ENCODE data around the gene MKLN1. TPM values are rescaled to one million over a fixed set of nuclear protein-coding genes. Genes with fewer than 3 reads are reported as not detected.

MKLN1 gene
- total RNA-seq, 4 donors from 2014 or later: 39.4 to 74.4 (median 53.2) TPM

DNA sequence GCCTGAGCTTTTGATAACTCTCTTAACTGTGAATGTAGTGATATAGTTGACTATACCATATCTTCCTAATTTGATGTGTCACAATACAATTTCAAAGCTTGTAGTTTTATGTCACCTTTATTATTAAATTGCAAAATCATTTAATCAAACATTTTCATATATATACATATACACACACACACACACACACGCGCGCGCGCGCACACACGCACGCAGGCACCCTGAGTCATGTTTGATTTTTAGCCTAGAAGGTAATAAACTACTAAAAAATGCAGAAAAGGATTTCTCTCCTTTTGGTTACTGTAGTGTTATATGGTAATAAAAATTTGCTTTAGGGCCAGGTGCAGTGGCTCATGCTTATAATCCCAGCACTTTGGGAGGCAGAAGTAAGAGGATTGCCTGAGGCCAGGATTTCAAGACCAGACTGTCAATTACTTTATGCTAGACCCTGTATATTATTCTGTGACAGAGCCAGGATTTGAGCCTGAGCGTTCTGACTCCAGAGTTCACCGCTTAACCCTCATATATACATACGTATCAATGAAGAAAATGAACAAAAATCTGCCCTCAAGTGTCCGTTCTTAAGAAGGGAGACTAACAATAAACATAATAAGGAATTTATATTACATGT lies 139.2 kb downstream of the MKLN1 start:
- Histone ChIP-seq H3K27me3 (no peaks in the 10 kb centered on the region), H3K4me1 (no peaks in the 10 kb centered on the region), H3K27ac (no peak overlapping the region), H3K36me3 (peaks cover 0 to 75% (median 0%) of the 10 kb centered on the region in 3 donors), H3K4me3 (no peak overlapping the region), H3K9me3 (no peaks in the 10 kb centered on the region)
- TF ChIP-seq, protein P1, sequence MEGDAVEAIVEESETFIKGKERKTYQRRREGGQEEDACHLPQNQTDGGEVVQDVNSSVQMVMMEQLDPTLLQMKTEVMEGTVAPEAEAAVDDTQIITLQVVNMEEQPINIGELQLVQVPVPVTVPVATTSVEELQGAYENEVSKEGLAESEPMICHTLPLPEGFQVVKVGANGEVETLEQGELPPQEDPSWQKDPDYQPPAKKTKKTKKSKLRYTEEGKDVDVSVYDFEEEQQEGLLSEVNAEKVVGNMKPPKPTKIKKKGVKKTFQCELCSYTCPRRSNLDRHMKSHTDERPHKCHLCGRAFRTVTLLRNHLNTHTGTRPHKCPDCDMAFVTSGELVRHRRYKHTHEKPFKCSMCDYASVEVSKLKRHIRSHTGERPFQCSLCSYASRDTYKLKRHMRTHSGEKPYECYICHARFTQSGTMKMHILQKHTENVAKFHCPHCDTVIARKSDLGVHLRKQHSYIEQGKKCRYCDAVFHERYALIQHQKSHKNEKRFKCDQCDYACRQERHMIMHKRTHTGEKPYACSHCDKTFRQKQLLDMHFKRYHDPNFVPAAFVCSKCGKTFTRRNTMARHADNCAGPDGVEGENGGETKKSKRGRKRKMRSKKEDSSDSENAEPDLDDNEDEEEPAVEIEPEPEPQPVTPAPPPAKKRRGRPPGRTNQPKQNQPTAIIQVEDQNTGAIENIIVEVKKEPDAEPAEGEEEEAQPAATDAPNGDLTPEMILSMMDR (IDR thresholded peaks at IDR 0.05): no peak
- no peak for TF ChIP-seq POLR2A (IDR thresholded peaks at IDR 0.05)
- DNase-seq: no peak

DNA sequence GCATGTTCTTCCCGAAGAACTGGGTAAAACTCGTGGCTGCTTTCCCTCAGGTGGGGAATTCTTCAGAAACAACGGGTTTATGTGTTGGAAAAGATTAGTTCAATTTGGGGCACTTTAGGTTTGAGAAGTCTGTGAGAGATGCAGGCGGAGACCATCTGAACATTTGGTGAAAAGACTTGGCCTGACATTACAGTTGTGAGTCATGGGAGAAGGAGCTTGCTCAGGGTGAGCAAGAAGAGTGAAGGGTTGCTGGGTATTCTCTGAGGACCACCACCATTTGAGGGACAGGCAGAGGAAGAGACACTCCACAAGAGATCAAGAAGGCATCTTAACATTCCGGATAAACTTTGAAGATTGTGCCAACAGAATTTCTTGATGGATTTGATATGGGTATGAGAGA lies 140.1 kb downstream of the MKLN1 start:
- TF ChIP-seq, protein P1 (IDR thresholded peaks at IDR 0.05): no peak
- TF ChIP-seq POLR2A (IDR thresholded peaks at IDR 0.05): no peak
- Histone ChIP-seq H3K36me3 (peaks cover 0 to 75% (median 0%) of the 10 kb centered on the region in 3 donors), H3K4me3 (no peak overlapping the region), H3K27me3 (no peaks in the 10 kb centered on the region), H3K9me3 (no peaks in the 10 kb centered on the region), H3K27ac (no peak overlapping the region), H3K4me1 (no peaks in the 10 kb centered on the region)
- no peak for DNase-seq

DNA sequence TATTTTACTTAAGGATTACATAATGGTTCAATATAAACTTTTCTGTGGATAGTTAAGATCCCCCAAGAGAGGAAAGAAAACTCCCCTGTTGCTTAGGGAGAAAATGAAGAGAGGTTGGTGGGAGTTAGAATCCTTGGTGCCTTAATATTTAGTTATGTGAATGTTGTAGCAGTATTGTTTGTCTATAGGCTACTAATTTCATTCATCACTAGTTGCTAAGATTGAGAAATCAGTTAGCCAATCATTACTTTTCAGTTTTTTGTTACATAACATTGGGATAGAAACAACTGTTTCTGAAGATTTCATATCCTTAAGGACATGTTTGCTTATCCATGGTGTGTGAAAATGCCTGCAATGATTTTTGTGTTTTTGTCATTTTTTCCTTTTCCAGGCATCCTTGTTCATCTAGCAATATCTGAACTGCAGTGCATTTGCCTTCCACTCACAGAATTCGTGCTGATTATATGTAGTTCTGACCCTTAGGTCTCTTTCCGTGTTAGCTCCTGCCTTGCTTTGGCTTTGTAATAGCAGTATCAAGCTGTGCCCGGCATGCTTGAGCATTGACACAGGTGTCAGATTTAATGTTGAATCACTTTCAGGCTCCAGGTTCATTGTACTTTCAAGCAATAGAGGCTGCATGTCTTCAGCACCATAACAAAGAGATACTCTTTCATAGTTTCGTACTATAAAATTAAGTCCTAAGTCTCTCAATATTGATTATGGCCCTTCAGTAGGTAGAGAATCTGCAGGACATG lies 143.8 kb downstream of the MKLN1 start:
- no peak overlapping the region for H3K4me3 ChIP-seq
- H3K27me3 ChIP-seq: no peaks in the 10 kb centered on the region
- H3K9me3 ChIP-seq: no peaks in the 10 kb centered on the region
- no peak overlapping the region for H3K27ac ChIP-seq
- peaks cover 0 to 66% (median 0%) of the 10 kb centered on the region in 3 donors for H3K36me3 ChIP-seq
- no peak for DNase-seq
- no peaks in the 10 kb centered on the region for H3K4me1 ChIP-seq
- TF ChIP-seq POLR2A (IDR thresholded peaks at IDR 0.05): no peak
- TF ChIP-seq, protein P1 (IDR thresholded peaks at IDR 0.05): no peak

DNA sequence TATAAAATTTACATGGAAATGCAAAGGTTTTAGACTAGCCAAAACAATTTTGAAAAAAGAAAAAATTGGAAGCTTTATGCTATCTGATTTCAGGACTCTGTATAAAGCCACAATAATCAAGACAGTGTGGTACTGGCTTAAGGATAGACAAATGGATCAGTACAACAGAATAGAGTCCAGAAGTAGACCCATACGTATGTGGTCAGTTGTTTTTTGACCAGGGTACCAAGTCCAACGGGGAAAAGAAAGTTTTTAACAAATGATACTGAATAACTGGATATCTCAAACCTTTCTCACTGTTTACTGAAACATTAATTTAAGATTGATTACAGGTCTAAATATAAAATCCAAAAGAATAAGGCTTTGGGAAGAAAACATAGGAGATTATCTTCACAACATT lies 149.1 kb downstream of the MKLN1 start:
- Histone ChIP-seq H3K36me3 (peaks cover 0 to 24% (median 0%) of the 10 kb centered on the region in 3 donors), H3K27ac (no peak overlapping the region), H3K4me3 (no peak overlapping the region), H3K4me1 (no peaks in the 10 kb centered on the region), H3K9me3 (no peaks in the 10 kb centered on the region), H3K27me3 (no peaks in the 10 kb centered on the region)
- TF ChIP-seq, protein P1 (IDR thresholded peaks at IDR 0.05): no peak
- no peak for TF ChIP-seq POLR2A (IDR thresholded peaks at IDR 0.05)
- no peak for DNase-seq

DNA sequence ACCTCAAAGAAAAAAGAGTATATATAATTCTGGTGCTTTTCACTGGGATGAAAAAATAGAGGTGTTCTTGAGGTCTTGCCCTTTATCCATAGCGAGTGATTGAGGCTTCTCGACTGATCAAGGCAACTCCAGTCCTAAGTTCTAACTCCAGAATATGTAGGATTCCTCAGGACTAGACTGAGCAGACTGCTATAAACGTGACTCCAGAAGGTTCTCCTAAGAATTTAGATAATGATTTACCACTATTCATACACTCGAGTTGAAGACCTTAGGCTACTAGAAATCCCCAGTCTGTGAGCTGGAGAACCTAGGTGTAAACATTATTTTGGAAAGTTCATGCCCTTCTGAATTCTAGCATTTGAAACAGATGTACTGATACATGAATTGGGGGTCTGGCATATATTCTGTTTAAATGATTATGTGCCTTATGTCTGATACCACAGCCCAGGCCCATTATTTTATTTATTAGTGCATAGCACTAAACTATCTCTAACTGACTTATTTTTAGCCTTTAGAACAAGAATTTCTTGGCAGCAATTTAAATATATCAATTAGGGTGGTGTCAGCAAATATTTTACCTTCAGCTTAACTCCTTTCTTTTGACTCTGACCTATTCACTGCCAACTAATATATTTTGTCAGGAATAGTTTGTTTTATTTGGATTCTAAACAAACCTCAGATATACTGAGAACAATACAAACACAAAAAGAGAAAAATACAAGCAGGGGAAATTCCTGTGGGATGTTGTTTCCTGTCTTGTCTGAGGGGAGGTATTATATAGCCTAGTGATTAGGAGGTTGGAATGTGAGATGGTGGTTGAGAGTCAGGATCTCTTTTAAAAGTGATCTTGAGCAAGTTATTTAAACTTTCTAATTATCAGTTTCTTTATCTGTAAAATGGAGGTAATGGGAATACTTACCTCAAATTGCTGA lies 153.0 kb downstream of the MKLN1 start:
- Histone ChIP-seq H3K27ac (no peak overlapping the region), H3K9me3 (no peaks in the 10 kb centered on the region), H3K36me3 (peaks cover 0 to 13% (median 0%) of the 10 kb centered on the region in 3 donors), H3K27me3 (no peaks in the 10 kb centered on the region), H3K4me3 (no peak overlapping the region), H3K4me1 (no peaks in the 10 kb centered on the region)
- no peak for TF ChIP-seq POLR2A (IDR thresholded peaks at IDR 0.05)
- TF ChIP-seq, protein P1 (IDR thresholded peaks at IDR 0.05): no peak
- DNase-seq: no peak

All from Peyer's patch (tissue), 4 donors.